Hepatocyte (in vitro differentiated cells): ENCODE measurements around the gene ING1.

Experiments
- CTCF ChIP-seq: fragments of 200-600 bp; sonication (generic); IDR thresholded peaks from 2 replicates; pipeline ENCODE4 v1.5.1; 2016; ENCODE audit warnings: antibody characterized with exemption, mild to moderate bottlenecking; ENCODE audit not compliant: poor library complexity
- EZH2 ChIP-seq: fragments of 200-600 bp; sonication (generic); IDR thresholded peaks from 2 replicates; pipeline ENCODE4 v1.6.1; 2016; ENCODE audit warnings: antibody characterized with exemption, mild to moderate bottlenecking, borderline replicate concordance

DNA sequence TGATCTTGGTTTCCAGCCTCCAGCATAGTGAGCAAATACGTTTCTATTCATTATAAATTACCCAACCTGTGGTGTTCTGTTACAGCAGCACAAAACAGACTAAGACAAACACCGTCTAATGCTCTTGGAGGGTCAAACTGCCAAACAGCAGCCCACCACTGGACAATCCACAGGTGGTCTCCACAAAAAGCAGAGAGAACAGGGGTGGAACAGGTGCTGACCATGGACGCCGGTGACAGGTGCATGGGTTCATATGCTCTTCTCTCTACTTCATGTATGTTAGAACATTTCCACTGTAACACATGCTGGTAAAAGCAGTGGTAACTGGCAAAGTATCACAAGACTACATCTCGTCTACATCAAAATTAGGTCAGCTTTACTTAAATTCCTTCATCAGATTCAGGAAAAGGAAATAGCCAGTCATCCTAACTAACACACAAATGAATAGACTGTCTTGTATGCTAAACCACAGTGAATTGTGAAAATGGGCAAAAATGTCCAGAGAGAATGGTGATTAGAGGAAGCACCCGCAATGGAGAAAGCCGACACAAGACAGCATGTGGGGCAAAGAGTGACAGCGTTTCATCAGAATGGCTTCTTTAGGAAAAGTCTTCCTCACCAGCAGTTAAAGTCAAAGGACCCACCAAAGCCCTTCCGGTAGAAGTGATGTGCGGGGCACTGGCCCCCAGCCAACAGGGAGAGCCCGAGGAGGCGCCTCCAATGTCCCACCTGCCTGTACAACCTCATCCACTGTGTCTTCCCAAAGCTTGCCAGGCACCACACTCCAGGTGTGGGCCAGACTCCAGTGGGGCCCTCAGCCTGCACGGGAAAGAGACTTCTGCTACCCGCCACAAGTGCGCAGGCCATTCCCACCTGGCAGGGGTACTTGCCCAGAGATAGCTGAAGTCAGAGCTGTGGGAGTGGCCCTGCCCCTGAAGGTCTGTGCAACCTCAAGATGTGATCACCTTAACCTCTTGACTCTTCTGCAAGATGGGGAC is 14.1 kb upstream of the ING1 start:
- TF ChIP-seq CTCF, result no peak
- no peak for TF ChIP-seq EZH2
